ENCODE data around the gene FAM83C.

DNA sequence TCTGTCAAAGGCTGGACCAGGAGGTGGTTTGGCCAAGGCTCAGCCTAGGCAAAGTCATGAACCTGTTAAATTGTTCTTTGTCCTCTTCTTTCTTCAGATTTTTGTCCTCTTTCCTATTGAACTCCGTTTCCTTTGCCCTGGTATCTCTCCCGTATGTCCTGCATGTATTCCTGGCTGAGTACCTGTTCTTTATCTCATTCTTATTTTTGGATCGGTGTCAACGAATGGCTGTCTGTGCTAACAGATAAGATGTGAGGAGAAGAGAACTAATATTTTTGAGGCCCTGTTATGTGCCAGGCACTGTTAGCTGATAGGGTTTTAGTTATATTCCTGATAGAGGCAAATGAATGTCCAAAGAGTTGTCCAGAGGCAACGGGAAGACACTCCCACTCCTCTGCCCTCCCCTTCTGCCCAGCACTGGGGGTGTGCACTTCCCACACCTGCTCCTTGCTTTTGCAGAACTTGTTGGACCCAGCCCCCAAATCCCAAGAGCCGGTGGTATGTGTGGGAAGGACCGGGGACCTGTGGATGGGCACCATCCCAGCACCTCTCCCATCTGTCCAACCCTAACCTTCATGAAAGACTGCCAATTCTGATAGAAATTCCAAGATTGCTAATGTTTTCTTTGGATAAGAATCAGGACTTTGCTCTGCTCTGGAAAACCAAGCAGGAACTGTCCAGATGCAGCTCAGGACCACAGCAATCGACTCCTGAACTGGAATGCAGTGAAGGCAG is 34.9 kb downstream of the FAM83C start:
- TF ChIP-seq, protein P1, sequence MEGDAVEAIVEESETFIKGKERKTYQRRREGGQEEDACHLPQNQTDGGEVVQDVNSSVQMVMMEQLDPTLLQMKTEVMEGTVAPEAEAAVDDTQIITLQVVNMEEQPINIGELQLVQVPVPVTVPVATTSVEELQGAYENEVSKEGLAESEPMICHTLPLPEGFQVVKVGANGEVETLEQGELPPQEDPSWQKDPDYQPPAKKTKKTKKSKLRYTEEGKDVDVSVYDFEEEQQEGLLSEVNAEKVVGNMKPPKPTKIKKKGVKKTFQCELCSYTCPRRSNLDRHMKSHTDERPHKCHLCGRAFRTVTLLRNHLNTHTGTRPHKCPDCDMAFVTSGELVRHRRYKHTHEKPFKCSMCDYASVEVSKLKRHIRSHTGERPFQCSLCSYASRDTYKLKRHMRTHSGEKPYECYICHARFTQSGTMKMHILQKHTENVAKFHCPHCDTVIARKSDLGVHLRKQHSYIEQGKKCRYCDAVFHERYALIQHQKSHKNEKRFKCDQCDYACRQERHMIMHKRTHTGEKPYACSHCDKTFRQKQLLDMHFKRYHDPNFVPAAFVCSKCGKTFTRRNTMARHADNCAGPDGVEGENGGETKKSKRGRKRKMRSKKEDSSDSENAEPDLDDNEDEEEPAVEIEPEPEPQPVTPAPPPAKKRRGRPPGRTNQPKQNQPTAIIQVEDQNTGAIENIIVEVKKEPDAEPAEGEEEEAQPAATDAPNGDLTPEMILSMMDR (conservative IDR thresholded peaks at IDR 0.05), result no peak
- no peak for TF ChIP-seq ZFX (IDR thresholded peaks at IDR 0.05)
